ENCODE data around the gene ACSM3.
A peak's percentile ranks its signal among the peaks of the same experiment; 100 is the strongest.
"Not testable (repeated sequence)": the region's sequence is repeated elsewhere in the genome, so short reads cannot be mapped to it uniquely, and the experiment has no call there.

ACSM3 gene

GRCh38 chr16:20763461-20764232, at the start of gene ACSM3:
ACSM3 (plus strand) TSS chr16:20764014; CDS start chr16:20770035, 6,021 bp downstream.
- peak; percentile 24 for DNase-seq

GRCh38 chr16:20717718-20718117, 46.1 kb upstream of the ACSM3 start:
- DNase-seq, result not testable (repeated sequence)

GRCh38 chr16:20720251-20720650, 43.6 kb upstream of the ACSM3 start:
- DNase-seq, result no peak

GRCh38 chr16:20726661-20727060, 37.2 kb upstream of the ACSM3 start:
- DNase-seq, result no peak

- DNase-seq, result no peak
These were observed 36.6 kb upstream of the ACSM3 start for GRCh38 chr16:20727181-20727580.

- no peak for DNase-seq
These were observed 34.7 kb upstream of the ACSM3 start for GRCh38 chr16:20729141-20729540.

GRCh38 chr16:20734056-20734455, 29.8 kb upstream of the ACSM3 start:
- no peak for DNase-seq

GRCh38 chr16:20734782-20735181, 29.0 kb upstream of the ACSM3 start:
- no peak for DNase-seq

GRCh38 chr16:20735490-20735889, 28.3 kb upstream of the ACSM3 start:
- no peak for DNase-seq

- DNase-seq, result no peak
These were observed 23.6 kb upstream of the ACSM3 start for GRCh38 chr16:20740007-20740883.

GRCh38 chr16:20740901-20741521, 22.8 kb upstream of the ACSM3 start:
- peak; percentile 86 for DNase-seq

- DNase-seq, result peak; percentile 97
These were observed 22.1 kb upstream of the ACSM3 start, which contains the start of gene THUMPD1 for GRCh38 chr16:20741554-20742285. THUMPD1 (minus strand) TSS chr16:20741818; CDS start chr16:20741739, 79 bp downstream.

GRCh38 chr16:20743591-20743990, 20.2 kb upstream of the ACSM3 start:
- DNase-seq, result no peak

- DNase-seq, result no peak
These were observed 18.8 kb upstream of the ACSM3 start for GRCh38 chr16:20744922-20745440.

- no peak for DNase-seq
These were observed 17.4 kb upstream of the ACSM3 start for GRCh38 chr16:20746461-20746860.

GRCh38 chr16:20747030-20747816, 16.6 kb upstream of the ACSM3 start:
- DNase-seq, result no peak

GRCh38 chr16:20749474-20749873, 14.3 kb upstream of the ACSM3 start:
- no peak for DNase-seq

GRCh38 chr16:20750558-20750957, 13.3 kb upstream of the ACSM3 start:
- DNase-seq, result no peak

GRCh38 chr16:20753727-20754126, 10.1 kb upstream of the ACSM3 start:
- DNase-seq, result no peak

GRCh38 chr16:20755238-20755637, 8.6 kb upstream of the ACSM3 start:
- no peak for DNase-seq

GRCh38 chr16:20755799-20756198, 8.0 kb upstream of the ACSM3 start:
- not testable (repeated sequence) for DNase-seq

- DNase-seq, result no peak
These were observed 3.5 kb upstream of the ACSM3 start for GRCh38 chr16:20760346-20760745.
